AG09319 (cell line): ENCODE data around the gene ALOX5AP.

Experiments
- DNase-seq: peaks from one replicate; pipeline ENCODE4 v3.0.0-alpha.2; 2010; ENCODE audit warnings: low read depth; ENCODE audit errors: extremely low read depth
- CTCF ChIP-seq: IDR thresholded peaks from 2 replicates; pipeline ENCODE4 v1.5.1; 2011; ENCODE audit warnings: low read depth, mild to moderate bottlenecking, inconsistent platforms, low read length, moderate library complexity

Gene ALOX5AP

GRCh38 chr13:30715372-30715756 is 20.0 kb upstream of the ALOX5AP start:
- no peak for TF ChIP-seq CTCF
- DNase-seq, result no peak

DNA sequence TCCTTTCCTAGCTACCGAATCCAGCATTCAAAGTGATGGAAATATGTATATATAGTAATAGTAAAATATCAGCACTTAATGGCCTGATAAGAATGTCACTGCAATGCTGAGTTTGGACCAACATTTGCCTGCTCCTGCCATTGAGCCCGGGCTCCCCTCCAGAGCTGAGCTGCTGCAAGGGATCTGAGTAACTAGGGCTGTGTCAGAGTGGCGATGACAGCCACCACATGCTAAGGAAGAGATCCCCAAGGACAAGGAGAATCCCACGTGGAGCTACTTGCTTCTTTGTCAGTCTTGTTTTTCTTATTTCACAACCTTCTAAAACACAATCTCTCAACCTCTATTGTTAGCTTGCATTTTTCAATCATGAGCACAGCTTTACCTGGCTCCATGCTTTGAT is 19.5 kb upstream of the ALOX5AP start:
- no peak for TF ChIP-seq CTCF
- DNase-seq, result no peak

- no peak for DNase-seq
- no peak for TF ChIP-seq CTCF
Measured at GRCh38 chr13:30718661-30719524, 16.4 kb upstream of the ALOX5AP start.

DNA sequence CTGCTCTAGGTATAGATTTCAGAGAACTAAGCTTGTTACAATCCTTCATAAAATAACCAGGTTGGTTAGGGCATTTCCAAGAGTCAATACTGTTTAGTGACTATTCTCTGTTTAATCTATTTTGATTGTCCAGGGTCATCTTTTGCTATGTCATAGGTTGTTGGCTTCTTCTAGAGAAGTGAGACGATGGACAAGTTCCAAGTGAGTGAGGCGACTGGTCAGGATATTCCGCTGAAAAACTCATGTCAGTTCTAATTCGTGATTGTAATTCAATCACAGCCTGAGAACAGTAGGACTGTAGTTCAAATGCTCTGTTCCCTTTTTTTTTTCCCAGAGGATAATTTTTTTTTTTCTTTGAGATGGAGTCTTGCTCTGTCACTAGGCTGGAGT is 15.8 kb upstream of the ALOX5AP start:
- no peak for DNase-seq
- no peak for TF ChIP-seq CTCF

DNA sequence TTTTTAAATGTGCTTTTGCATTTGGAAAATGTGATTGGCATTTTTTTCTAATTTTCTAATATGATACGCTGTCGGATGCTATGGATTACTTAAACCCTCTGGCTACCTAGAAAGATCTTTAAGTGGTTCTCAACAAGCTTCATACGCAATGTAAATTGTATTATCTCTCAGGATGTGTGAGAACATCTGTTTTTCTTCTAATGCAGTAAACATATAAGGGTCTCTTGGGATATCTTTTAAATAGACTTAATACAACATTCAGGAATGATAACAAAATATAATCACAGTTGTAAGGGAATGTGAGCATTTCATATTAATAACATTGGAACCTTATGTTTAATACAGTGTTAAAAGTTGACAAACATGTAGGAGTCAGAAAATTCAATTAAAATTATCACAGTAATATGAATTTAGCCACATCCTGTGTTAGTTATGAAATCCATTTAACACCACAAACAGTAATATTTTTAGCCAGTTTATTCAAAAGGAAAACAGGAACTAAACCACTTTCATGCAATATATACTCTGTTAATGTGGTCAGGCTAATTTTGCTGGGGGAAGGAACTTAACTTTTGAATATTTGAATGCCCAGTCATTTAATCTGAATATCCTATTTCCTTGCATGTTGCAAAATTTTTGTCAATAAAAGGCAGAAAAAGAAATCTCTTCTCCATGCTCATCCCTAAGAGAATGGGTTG is 15.0 kb upstream of the ALOX5AP start:
- TF ChIP-seq CTCF, result no peak
- DNase-seq, result no peak

DNA sequence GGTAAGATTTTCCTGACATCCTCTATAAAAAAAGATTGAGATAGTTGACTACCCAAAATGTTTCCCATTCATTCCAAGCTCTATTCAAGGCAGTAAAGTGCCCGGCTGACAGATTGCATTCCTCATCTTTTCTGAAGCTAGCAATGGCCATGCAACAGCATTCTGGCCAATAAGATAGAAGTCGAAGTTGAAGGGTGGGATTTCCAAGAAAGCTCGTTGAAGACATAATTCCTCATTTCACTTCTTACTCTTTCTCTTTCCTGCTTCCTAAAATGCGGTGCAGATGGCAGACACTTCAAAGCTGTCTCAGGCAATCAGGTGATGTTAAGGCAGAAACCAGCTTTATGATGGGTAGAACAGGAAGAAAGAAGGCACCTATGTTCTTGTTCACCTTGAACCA is 13.4 kb upstream of the ALOX5AP start:
- TF ChIP-seq CTCF, result no peak

GRCh38 chr13:30722361-30722760 is 13.0 kb upstream of the ALOX5AP start:
- DNase-seq, result no peak
- no peak for TF ChIP-seq CTCF

More for the DNA sequence above, 13.4 kb upstream of the ALOX5AP start:
- DNase-seq, result no peak
